Type B pancreatic cell (in vitro differentiated cells): ENCODE data around the gene ZSWIM6. TPM values are rescaled to one million over a fixed set of nuclear protein-coding genes. Genes with fewer than 3 reads are reported as not detected.
A peak's percentile ranks its signal among the peaks of the same experiment; 100 is the strongest.

Source experiments
- DNase-seq: peaks from one replicate; pipeline ENCODE4 v3.0.0; 2021; ENCODE audit warnings: mixed read lengths; ENCODE audit not compliant: unreplicated experiment; ENCODE audit errors: extremely low spot score
- H3K27ac Mint-ChIP-seq: 2 replicates; pipeline ENCODE4 v1.8.0; 2021; ENCODE audit warnings: mild to moderate bottlenecking, mixed read lengths
- H3K27me3 Mint-ChIP-seq: 2 replicates; pipeline ENCODE4 v1.8.0; 2021; ENCODE audit warnings: mixed read lengths
- H3K36me3 Mint-ChIP-seq: 2 replicates; pipeline ENCODE4 v1.8.0; 2021; ENCODE audit warnings: mixed read lengths
- H3K4me1 Mint-ChIP-seq: one replicate; pipeline ENCODE4 v1.8.0; 2021; ENCODE audit warnings: mixed read lengths; ENCODE audit not compliant: unreplicated experiment
- H3K4me3 Mint-ChIP-seq: 2 replicates; pipeline ENCODE4 v1.8.0; 2021; ENCODE audit warnings: mild to moderate bottlenecking, mixed read lengths
- H3K9me3 Mint-ChIP-seq: 2 replicates; pipeline ENCODE4 v1.8.0; 2021; ENCODE audit warnings: mixed read lengths
- CTCF ChIP-seq: fragments of 200-600 bp; sonication (generic); conservative IDR thresholded peaks from 2 replicates; pipeline ENCODE4 v1.5.0; 2021; ENCODE audit warnings: antibody characterized with exemption, mild to moderate bottlenecking
- total RNA-seq: library from RNA; stranded (reverse); gene quantifications from 2 replicates; pipeline ENCODE4 v1.2.1, GENCODE V29; 2021; ENCODE audit warnings: low replicate concordance

The ZSWIM6 gene
- total RNA-seq, 1 donor from 2014 or later = 24.6 TPM

GRCh38 chr5:61301341-61302199, 30.5 kb upstream of the ZSWIM6 start:
- no peaks in the 10 kb centered on the region for H3K9me3 Mint-ChIP-seq
- peaks cover 9% of the 10 kb centered on the region for H3K27me3 Mint-ChIP-seq
- TF ChIP-seq CTCF = no peak
- H3K4me3 Mint-ChIP-seq = no peak overlapping the region
- no peaks in the 10 kb centered on the region for H3K36me3 Mint-ChIP-seq
- H3K27ac Mint-ChIP-seq = peak overlapping the region; percentile 51
- no peak for DNase-seq
- H3K4me1 Mint-ChIP-seq = peaks cover 34% of the 10 kb centered on the region

GRCh38 chr5:61302200-61302563, 29.9 kb upstream of the ZSWIM6 start:
- H3K27me3 Mint-ChIP-seq = peaks cover 9% of the 10 kb centered on the region
- H3K4me1 Mint-ChIP-seq = peaks cover 40% of the 10 kb centered on the region

GRCh38 chr5:61303346-61303745, 28.7 kb upstream of the ZSWIM6 start:
- peaks cover 9% of the 10 kb centered on the region for H3K27me3 Mint-ChIP-seq

More at GRCh38 chr5:61302200-61302563, 29.9 kb upstream of the ZSWIM6 start:
- Mint-ChIP-seq H3K27ac (peak overlapping the region; percentile 51), H3K36me3 (no peaks in the 10 kb centered on the region), H3K4me3 (no peak overlapping the region), H3K9me3 (no peaks in the 10 kb centered on the region)
- no peak for TF ChIP-seq CTCF
- no peak for DNase-seq

GRCh38 chr5:61304590-61305381, 27.3 kb upstream of the ZSWIM6 start:
- Mint-ChIP-seq H3K4me1 (peaks cover 50% of the 10 kb centered on the region), H3K36me3 (no peaks in the 10 kb centered on the region), H3K27me3 (peaks cover 5% of the 10 kb centered on the region), H3K27ac (peak overlapping the region; percentile 50), H3K4me3 (no peak overlapping the region), H3K9me3 (no peaks in the 10 kb centered on the region)
- no peak for DNase-seq
- TF ChIP-seq CTCF = no peak

More at GRCh38 chr5:61303346-61303745, 28.7 kb upstream of the ZSWIM6 start:
- no peak for DNase-seq
- no peaks in the 10 kb centered on the region for H3K36me3 Mint-ChIP-seq
- H3K4me1 Mint-ChIP-seq = peaks cover 51% of the 10 kb centered on the region
- no peak overlapping the region for H3K27ac Mint-ChIP-seq
- H3K4me3 Mint-ChIP-seq = no peak overlapping the region
- no peak for TF ChIP-seq CTCF
- H3K9me3 Mint-ChIP-seq = no peaks in the 10 kb centered on the region

DNA sequence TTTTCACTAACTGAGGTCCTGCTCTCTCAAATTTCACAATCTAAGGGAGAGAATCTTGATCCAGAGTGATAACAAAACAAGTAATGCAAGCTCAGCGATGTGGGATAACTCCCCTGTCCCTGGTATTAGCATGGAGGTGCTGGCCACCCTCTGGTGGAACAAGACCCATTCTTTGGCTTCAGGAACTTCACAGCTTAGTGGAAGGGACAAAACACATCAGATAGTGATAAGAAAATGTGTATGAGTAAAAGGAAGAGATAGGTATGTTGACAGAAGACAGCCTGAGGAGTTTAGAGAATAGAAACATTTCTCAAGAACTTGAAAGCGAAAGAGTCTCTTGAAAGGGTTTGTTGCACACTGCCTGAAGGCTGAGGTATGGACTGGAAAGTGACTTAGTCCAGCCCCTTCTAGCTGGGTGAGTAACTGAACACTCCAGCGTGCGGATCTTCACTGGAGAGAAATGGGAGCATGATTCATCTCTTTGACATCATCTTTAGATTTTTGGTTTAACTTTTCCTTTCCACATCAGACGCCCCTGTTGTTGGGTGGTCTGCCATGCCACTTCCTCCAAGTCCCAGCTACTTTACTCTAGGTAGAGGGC, 25.4 kb upstream of the ZSWIM6 start:
- peaks cover 45% of the 10 kb centered on the region for H3K4me1 Mint-ChIP-seq
- TF ChIP-seq CTCF = no peak
- peak overlapping the region; percentile 51 for H3K4me3 Mint-ChIP-seq
- no peaks in the 10 kb centered on the region for H3K27me3 Mint-ChIP-seq
- H3K36me3 Mint-ChIP-seq = no peaks in the 10 kb centered on the region
- no peak for DNase-seq
- H3K27ac Mint-ChIP-seq = peak overlapping the region; percentile 26
- no peaks in the 10 kb centered on the region for H3K9me3 Mint-ChIP-seq
